ENCODE results near the gene TTYH3. TPM values are rescaled to one million over a fixed set of nuclear protein-coding genes. Genes with fewer than 3 reads are reported as not detected.
"Not testable (repeated sequence)": the region's sequence is repeated elsewhere in the genome, so short reads cannot be mapped to it uniquely, and the experiment has no call there.

TTYH3 gene
- total and polyA plus RNA-seq, 9 donors, result 5.6 to 34.4 (median 22.0) TPM

DNA sequence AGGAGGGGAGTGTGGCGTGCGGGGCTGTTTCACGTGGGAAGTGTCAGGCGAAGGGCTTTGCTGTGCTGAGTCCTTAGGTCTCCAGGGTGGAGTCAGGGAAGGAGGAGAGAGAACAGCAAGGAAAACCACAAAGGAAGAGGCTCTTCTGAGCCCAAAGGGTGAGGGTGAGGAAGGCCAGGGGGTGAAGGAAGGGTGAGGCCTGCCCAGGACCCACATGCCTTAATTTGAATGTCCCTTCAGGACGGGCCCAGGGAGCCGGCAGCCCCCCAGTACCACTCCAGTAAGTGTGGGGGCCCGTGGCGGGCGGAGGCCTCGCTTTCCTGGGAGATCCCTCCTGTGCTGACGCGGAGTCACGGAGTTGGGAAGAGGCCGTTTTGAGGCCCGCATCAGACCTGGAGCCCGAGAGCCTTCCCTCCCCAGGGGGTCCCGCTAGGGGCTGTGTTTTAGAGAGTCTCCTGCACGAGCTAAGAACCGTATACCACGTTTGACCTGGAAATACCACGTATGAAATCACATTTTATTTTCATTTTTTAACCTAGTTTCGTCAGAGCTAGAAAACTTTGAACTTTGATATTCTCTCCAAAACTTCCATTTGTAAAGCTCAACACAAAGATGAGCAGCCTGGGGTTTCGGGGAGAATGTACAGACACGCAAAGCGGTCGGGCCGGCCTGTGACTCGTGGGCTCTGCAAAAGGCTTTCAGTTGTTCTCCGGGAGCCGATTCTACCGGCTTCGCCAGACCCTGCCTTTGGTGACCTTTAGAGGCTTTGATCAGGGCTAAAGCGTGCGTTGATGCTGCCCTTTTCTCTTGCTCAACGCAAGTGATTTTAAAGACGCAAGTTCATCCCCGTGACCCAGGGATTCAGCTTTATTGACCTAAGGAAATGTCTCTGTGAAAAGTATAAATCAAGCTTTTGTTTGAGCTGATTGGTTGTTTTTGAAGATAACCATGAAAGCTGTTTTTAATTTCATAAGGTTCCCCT, 23.6 kb upstream of the TTYH3 start:
- no peak for DNase-seq
- WGBS, 3 donors, result 89 to 91% (median 90%) methylated on average over 37 of the region's 37 CpGs
- H3K9me3 ChIP-seq, result no peaks in the 10 kb centered on the region
- no peak overlapping the region for H3K4me3 ChIP-seq
- TF ChIP-seq EP300 (IDR thresholded peaks at IDR 0.05), result no peak
- TF ChIP-seq POLR2A (IDR thresholded peaks at IDR 0.05), result no peak
- TF ChIP-seq, protein P1, sequence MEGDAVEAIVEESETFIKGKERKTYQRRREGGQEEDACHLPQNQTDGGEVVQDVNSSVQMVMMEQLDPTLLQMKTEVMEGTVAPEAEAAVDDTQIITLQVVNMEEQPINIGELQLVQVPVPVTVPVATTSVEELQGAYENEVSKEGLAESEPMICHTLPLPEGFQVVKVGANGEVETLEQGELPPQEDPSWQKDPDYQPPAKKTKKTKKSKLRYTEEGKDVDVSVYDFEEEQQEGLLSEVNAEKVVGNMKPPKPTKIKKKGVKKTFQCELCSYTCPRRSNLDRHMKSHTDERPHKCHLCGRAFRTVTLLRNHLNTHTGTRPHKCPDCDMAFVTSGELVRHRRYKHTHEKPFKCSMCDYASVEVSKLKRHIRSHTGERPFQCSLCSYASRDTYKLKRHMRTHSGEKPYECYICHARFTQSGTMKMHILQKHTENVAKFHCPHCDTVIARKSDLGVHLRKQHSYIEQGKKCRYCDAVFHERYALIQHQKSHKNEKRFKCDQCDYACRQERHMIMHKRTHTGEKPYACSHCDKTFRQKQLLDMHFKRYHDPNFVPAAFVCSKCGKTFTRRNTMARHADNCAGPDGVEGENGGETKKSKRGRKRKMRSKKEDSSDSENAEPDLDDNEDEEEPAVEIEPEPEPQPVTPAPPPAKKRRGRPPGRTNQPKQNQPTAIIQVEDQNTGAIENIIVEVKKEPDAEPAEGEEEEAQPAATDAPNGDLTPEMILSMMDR (IDR thresholded peaks at IDR 0.05), result no peak
- intact Hi-C loops (cut with DNase I), result no loop called here
- H3K4me1 ChIP-seq (ENCODE audit: insufficient read depth), result no peaks in the 10 kb centered on the region
- no peaks in the 10 kb centered on the region for H3K36me3 ChIP-seq
- no peak overlapping the region for H3K27ac ChIP-seq
- no peaks in the 10 kb centered on the region for H3K27me3 ChIP-seq

DNA sequence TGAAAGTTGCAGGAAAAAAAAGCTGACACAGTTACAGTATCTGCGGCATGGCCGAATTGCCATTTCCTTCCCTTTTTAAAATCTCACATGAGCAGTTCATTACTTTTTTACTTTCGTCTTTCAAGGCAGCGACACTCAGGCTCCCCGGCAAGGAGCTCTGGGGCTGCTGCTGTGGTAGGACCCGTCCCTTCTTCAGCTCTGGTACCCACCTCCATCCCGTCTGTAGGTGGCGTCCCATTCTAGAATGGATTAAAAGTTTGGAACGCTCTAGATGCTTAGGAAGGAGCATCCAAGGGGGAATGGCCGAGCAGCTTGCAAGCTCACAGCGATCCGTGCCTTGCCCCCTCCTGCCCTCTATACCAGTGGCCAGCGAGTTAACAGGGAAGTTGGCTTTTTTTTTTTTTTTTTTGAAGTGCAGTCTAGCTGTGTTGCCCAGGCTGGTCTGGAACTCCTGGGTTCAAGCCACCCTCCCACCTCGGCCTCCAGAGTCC, 22.8 kb upstream of the TTYH3 start:
- intact Hi-C loops (cut with DNase I), result no loop called here
- TF ChIP-seq EP300 (IDR thresholded peaks at IDR 0.05), result no peak
- TF ChIP-seq, protein P1 (IDR thresholded peaks at IDR 0.05), result no peak
- TF ChIP-seq POLR2A (IDR thresholded peaks at IDR 0.05), result no peak
- H3K27me3 ChIP-seq, result no peaks in the 10 kb centered on the region
- WGBS, 3 donors, result 59 to 66% (median 62%) methylated on average over 14 of the region's 14 CpGs
- H3K4me1 ChIP-seq (ENCODE audit: insufficient read depth), result no peaks in the 10 kb centered on the region
- no peak overlapping the region for H3K4me3 ChIP-seq
- no peak overlapping the region for H3K27ac ChIP-seq
- no peaks in the 10 kb centered on the region for H3K9me3 ChIP-seq
- DNase-seq, result no peak
- no peaks in the 10 kb centered on the region for H3K36me3 ChIP-seq

DNA sequence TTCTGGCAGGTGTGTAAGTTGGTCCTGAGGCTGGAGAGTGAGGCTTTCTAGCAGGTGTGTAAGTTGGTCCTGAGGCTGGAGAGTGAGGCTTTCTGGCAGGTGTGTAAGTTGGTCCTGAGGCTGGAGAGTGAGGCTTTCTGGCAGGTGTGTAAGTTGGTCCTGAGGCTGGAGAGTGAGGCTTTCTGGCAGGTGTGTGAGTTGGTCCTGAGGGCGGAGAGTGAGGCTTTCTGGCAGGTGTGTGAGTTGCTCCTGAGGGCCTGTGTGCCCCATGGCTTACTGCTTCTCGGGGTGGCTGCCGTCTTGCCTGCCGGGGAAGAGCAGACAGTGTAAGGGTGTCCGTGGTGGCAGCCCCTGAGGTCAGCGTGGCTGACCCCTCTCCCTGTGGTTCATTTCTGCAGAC, 22.1 kb upstream of the TTYH3 start:
- DNase-seq; H3K36me3 ChIP-seq; intact Hi-C loops (cut with DNase I); H3K27me3 ChIP-seq; H3K4me1 ChIP-seq (ENCODE audit: insufficient read depth); H3K4me3 ChIP-seq; H3K9me3 ChIP-seq; H3K27ac ChIP-seq: not testable (repeated sequence)
- WGBS, 3 donors, result 85 to 93% (median 90%) methylated on average over 6 of the region's 6 CpGs

- WGBS, 3 donors, result 87 to 96% (median 90%) methylated on average over 14 of the region's 14 CpGs
- Histone ChIP-seq H3K27ac (no peak overlapping the region), H3K4me3 (no peak overlapping the region), H3K4me1 (ENCODE audit: insufficient read depth) (no peaks in the 10 kb centered on the region), H3K27me3 (no peaks in the 10 kb centered on the region), H3K36me3 (no peaks in the 10 kb centered on the region), H3K9me3 (no peaks in the 10 kb centered on the region)
- TF ChIP-seq EP300 (IDR thresholded peaks at IDR 0.05), result no peak
- TF ChIP-seq, protein P1 (IDR thresholded peaks at IDR 0.05), result no peak
- no peak for TF ChIP-seq POLR2A (IDR thresholded peaks at IDR 0.05)
- intact Hi-C loops (cut with DNase I), result no loop called here
- DNase-seq, result no peak
Observed at GRCh38 chr7:2610466-2610865, 21.3 kb upstream of the TTYH3 start.

DNA sequence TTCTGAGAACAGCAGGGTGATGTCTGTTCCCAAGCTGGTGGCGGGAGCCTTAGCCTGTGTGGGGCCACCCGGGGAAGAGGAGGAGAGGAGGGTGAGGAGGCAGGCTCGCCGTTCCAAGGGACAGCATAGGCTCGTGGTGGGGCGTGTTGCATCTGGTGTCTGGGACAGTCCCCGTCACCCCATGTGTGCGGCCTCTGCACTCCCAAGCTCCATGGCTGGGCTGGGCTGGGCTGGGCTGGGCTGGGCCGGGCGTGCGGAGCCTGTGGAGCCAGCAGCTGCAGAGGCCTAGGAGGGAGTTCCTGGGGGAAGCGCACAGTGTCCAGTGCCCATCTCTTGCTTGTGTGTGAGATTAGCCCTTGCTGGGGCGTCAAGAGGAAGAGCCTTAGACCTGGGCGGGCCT, 20.9 kb upstream of the TTYH3 start:
- H3K27me3 ChIP-seq, result no peaks in the 10 kb centered on the region
- no peak for DNase-seq
- no peak overlapping the region for H3K27ac ChIP-seq
- H3K4me3 ChIP-seq, result no peak overlapping the region
- H3K36me3 ChIP-seq, result no peaks in the 10 kb centered on the region
- intact Hi-C loops (cut with DNase I), result no loop called here
- H3K9me3 ChIP-seq, result no peaks in the 10 kb centered on the region
- TF ChIP-seq EP300 (IDR thresholded peaks at IDR 0.05) (no peak), POLR2A (IDR thresholded peaks at IDR 0.05) (no peak)
- TF ChIP-seq, protein P1 (IDR thresholded peaks at IDR 0.05), result no peak
- WGBS, 3 donors, result 81 to 94% (median 94%) methylated on average over 6 to 14 of the region's 14 CpGs
- H3K4me1 ChIP-seq (ENCODE audit: insufficient read depth), result no peaks in the 10 kb centered on the region

All from ovary (tissue), 9 donors.